Measurements from ENCODE around the gene TENM3. TPM values are rescaled to one million over a fixed set of nuclear protein-coding genes. Genes with fewer than 3 reads are reported as not detected.

Gene TENM3
- total and polyA plus RNA-seq, 10 of the 15 experiments (the other 5 are each of a cell fraction or from before 2014, with no cell fraction given): 0.01 to 1.7 (median 0.08) TPM; not detected in 2

GRCh38 chr4:182775075-182775474, 531.9 kb downstream of the TENM3 start:
- ChIA-PET SMC1A (ENCODE audit: uncharacterized antibody, unreplicated experiment) (no interaction called here), CTCF (no interaction called here), POLR2A (no interaction called here), RAD21 (ENCODE audit: unreplicated experiment) (no interaction called here)
- no peak overlapping the region for H2AFZ ChIP-seq (ENCODE audit: control insufficient read depth, low read depth, low read length)
- no peak overlapping the region for H3K27ac ChIP-seq (ENCODE audit: control insufficient read depth, insufficient read depth)
- no peak overlapping the region for H3K4me3 ChIP-seq
- H3K27me3 ChIP-seq (replicated peaks in 1 of 2; ENCODE audit: control insufficient read depth in 2 of 2, insufficient read depth in 2 of 2, low read length in 1 of 2): no peaks in the 10 kb centered on the region; a peak in 1 of 4 replicates
- no TSS peak for BruUV-seq (replicated peaks)
- intact Hi-C loops (cut with micrococcal nuclease; ENCODE audit: unreplicated experiment) (no loop called here), in situ Hi-C loops (cut with MboI) (no loop called here)
- DNase-seq (ENCODE audit: low read depth, low spot score) (no peak), FAIRE-seq (no peak), ATAC-seq (no peak)
- no peak overlapping the region for H3K4me2 ChIP-seq (ENCODE audit: control insufficient read depth, insufficient read depth)
- H3K36me3 ChIP-seq (ENCODE audit: control insufficient read depth in 2 of 2, insufficient read depth in 2 of 2, low read length in 1 of 2): no peaks in the 10 kb centered on the region
- no peaks in the 10 kb centered on the region for H3K4me1 ChIP-seq (ENCODE audit: control insufficient read depth, insufficient read depth, low read length)
- TF ChIP-seq GABPA (IDR thresholded peaks at IDR 0.05; ENCODE audit: low read depth) (no peak), TARDBP (IDR thresholded peaks at IDR 0.05; ENCODE audit: borderline replicate concordance) (no peak), CREM (IDR thresholded peaks at IDR 0.05; ENCODE audit: low read depth) (no peak), ZNF24 (IDR thresholded peaks at IDR 0.05) (no peak), ZBTB11 (CRISPR knock-in tag; IDR thresholded peaks at IDR 0.05) (no peak), ZNF687 (IDR thresholded peaks at IDR 0.05) (no peak), STAT3 (IDR thresholded peaks at IDR 0.05; ENCODE audit: low read depth, low read length) (no peak)
- no peaks in the 10 kb centered on the region for H4K20me1 ChIP-seq (ENCODE audit: control insufficient read depth, insufficient read depth)
- H3K79me2 ChIP-seq (ENCODE audit: control insufficient read depth, insufficient read depth, low read length): no peaks in the 10 kb centered on the region
- H3K9ac ChIP-seq (ENCODE audit: control insufficient read depth, insufficient read depth, low read length): no peak overlapping the region
- H3K9me3 ChIP-seq (replicated peaks; ENCODE audit: control insufficient read depth, insufficient read depth, low read length): no peaks in the 10 kb centered on the region
- WGBS (ENCODE audit: insufficient coverage, insufficient replicate concordance, low lambda C conversion rate, missing lambda C conversion rate): 37% methylated on average over 8 of the region's 8 CpGs

Data from GM12878 (cell line).